Ovary (tissue), 9 donors: ENCODE measurements around the gene ZMYM2. TPM values are rescaled to one million over a fixed set of nuclear protein-coding genes. Genes with fewer than 3 reads are reported as not detected.

ENCODE experiments used
- DNase-seq, 5 donors: peaks; one replicate each; pipeline ENCODE4 v3.0.0-alpha.2; 2019 to 2020
- H3K27ac ChIP-seq, 2 donors: fragments of 200-600 bp; one replicate each; pipeline versions ENCODE4 v1.5.1 to v1.8.0; 2019 to 2022
- H3K27me3 ChIP-seq: fragments of 200-600 bp; one replicate; pipeline ENCODE4 v1.8.0; 2022
- H3K36me3 ChIP-seq: fragments of 200-600 bp; sonication (generic); one replicate; pipeline ENCODE4 v1.5.1; 2019
- H3K4me1 ChIP-seq: one replicate; pipeline ENCODE4 v1.8.1; 2013; ENCODE audit warnings: mild to moderate bottlenecking, moderate library complexity; ENCODE audit not compliant: insufficient read depth
- H3K4me3 ChIP-seq: fragments of 200-600 bp; sonication (generic); one replicate; pipeline ENCODE4 v1.5.1; 2017
- H3K9me3 ChIP-seq, 2 donors: fragments of 200-600 bp in 1 of 2; sonication (generic) in 1 of 2; one replicate each; pipeline versions ENCODE4 v1.5.1 to v1.8.1; 2013 to 2019; ENCODE audit warnings: mild to moderate bottlenecking in 1 of 2, moderate library complexity in 1 of 2
- EP300 ChIP-seq: sonication (generic); formaldehyde crosslinking; IDR thresholded peaks from one replicate; pipeline ENCODE4 v1.6.1; 2017; ENCODE audit warnings: antibody characterized with exemption
- POLR2A ChIP-seq: fragments of 450-650 bp; IDR thresholded peaks from one replicate; pipeline ENCODE4 v1.6.1; 2017; ENCODE audit warnings: antibody characterized with exemption, mild to moderate bottlenecking, moderate library complexity
- WGBS, 3 donors: extraction: QIAGEN DNeasy Blood & Tissue Kit in 1 of 3; methylation state at CpG; one replicate each; pipeline versions ENCODE4 v1.1.5 to v1.1.7; 2013 to 2017; 5-methylcytosine and 5-hydroxymethylcytosine counted together
- intact Hi-C, 4 donors: fragments of 100-400 bp; cut with DNase I; formaldehyde crosslinking; loops; one replicate each; pipeline versions ENCODE4 v1.11.0 to v1.15.1; 2022 to 2023
- polyA plus RNA-seq, 2 donors: library from polyadenylated mRNA; stranded (reverse); fragments of 200-250 nt in 1 of 2; fragments of 350-450 nt in 1 of 2; fragmentation: Illumina TruSeq in 1 of 2; extraction: RNeasy Lipid Tissue Mini Kit (QIAGEN cat#74804) in 1 of 2; gene quantifications; one replicate each; pipeline ENCODE4 v1.2.3, GENCODE V29; 2013 to 2014
- total RNA-seq, 7 donors: library from RNA; depleted of rRNA in 2 of 7; stranded (reverse); fragments of >200 nt in 2 of 7; fragmentation: NEBNext Ultra II Directional in 3 of 7; extraction: Animal tissue kit (Norgen Biotek cat#: 25700) in 3 of 7; gene quantifications; one replicate each; pipeline versions ENCODE4 v1.1.0 to v1.2.4, GENCODE V29; 2016 to 2023
- TF ChIP-seq, protein P1 (sequence below), 3 donors: fragments of 450-650 bp in 2 of 3; fragments of 200-600 bp in 1 of 3; IDR thresholded peaks; one replicate each; pipeline versions ENCODE4 v1.5.1 to v1.8.0; 2016 to 2022; ENCODE audit warnings: antibody characterized with exemption in 3 of 3, mild to moderate bottlenecking in 1 of 3
- donor health status: DM: no; HTN: no; CAD: no; lungs with moderate emphysema.
- donor health status: DM: no; HTN: no; CAD: no.
- donor health status: Bipolar disorder and iron deficiency.
- donor health status: DM: yes; HTN: yes; CAD: no.
- donor health status: DM: no; HTN: no; CAD: no.
- donor health status: DM: yes; HTN: yes; CAD: no.

Gene ZMYM2
- total and polyA plus RNA-seq, 9 donors, result 17.2 to 97.6 (median 69.6) TPM

DNA sequence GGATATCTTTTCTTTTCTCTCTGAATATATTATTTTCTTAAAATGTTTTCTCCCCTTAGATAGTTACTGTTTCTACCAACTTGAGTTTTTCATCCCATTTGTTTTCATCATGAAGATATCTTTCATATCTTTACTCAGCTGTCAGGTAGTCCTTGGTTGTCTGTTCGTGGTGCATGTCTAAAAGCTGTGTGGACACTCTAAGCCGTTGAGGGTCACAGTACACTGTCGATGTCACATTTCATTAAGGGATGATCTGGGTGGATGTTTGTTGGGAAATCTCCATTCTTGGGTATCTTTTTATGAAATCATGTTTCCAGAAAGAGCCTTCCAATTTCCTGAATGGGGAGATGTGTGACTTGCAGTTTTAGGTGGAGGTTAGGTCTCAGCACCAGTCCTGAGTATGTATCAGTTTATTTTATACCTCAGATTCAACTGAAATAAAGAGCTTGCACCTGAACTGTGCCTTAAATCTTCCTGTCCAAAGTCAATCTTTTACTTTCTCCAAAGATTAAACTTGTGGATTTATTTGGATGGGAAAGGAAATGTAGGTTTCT, 23.2 kb downstream of the ZMYM2 start:
- no peak overlapping the region for H3K27ac ChIP-seq
- H3K36me3 ChIP-seq, result no peaks in the 10 kb centered on the region
- no peaks in the 10 kb centered on the region for H3K27me3 ChIP-seq
- peaks cover 0 to 6% of the 10 kb centered on the region in 2 donors for H3K9me3 ChIP-seq
- intact Hi-C loops, result no loop called here
- H3K4me1 ChIP-seq, result peaks cover 2% of the 10 kb centered on the region
- DNase-seq, result no peak
- WGBS, 3 donors, result 81 to 88% (median 83%) methylated on average over 3 of the region's 3 CpGs
- no peak for TF ChIP-seq EP300
- TF ChIP-seq, protein P1, sequence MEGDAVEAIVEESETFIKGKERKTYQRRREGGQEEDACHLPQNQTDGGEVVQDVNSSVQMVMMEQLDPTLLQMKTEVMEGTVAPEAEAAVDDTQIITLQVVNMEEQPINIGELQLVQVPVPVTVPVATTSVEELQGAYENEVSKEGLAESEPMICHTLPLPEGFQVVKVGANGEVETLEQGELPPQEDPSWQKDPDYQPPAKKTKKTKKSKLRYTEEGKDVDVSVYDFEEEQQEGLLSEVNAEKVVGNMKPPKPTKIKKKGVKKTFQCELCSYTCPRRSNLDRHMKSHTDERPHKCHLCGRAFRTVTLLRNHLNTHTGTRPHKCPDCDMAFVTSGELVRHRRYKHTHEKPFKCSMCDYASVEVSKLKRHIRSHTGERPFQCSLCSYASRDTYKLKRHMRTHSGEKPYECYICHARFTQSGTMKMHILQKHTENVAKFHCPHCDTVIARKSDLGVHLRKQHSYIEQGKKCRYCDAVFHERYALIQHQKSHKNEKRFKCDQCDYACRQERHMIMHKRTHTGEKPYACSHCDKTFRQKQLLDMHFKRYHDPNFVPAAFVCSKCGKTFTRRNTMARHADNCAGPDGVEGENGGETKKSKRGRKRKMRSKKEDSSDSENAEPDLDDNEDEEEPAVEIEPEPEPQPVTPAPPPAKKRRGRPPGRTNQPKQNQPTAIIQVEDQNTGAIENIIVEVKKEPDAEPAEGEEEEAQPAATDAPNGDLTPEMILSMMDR (IDR thresholded peaks at IDR 0.05), result no peak
- TF ChIP-seq POLR2A, result no peak
- H3K4me3 ChIP-seq, result no peak overlapping the region

DNA sequence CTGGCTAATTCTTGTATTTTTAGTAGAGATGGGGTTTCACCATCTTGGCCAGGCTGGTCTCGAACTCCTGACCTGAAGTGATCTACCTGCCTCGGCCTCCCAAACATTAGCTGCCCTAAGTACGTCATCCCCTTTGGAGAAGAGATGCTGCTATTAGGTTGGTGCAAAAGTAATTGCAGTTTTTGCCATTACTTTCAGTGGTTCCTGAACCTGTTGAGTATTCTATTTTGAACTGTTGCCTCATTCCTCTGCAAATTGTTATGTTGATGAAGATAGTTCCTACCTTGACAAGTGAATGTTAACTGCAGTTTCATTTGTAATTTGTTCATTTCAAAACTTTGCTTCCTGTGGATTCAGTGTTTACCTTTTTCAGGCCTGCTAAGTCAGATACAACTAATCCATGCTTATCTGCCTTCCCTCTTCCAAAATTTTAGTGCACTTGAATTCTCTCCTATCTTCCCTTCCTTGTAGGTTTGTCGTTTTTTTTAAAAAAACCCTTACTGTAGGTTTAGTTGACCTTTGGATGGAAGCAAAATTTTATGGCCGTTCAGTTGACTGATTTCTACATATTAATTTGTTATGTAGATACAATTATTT, 24.0 kb downstream of the ZMYM2 start:
- H3K4me3 ChIP-seq, result no peak overlapping the region
- peaks cover 2% of the 10 kb centered on the region for H3K4me1 ChIP-seq
- intact Hi-C loops, result no loop called here
- no peak for TF ChIP-seq POLR2A
- H3K9me3 ChIP-seq, result peaks cover 0 to 6% of the 10 kb centered on the region in 2 donors
- H3K27ac ChIP-seq, result no peak overlapping the region
- WGBS, 3 donors, result 82 to 85% (median 83%) methylated on average over 5 of the region's 5 CpGs
- no peaks in the 10 kb centered on the region for H3K36me3 ChIP-seq
- DNase-seq, result no peak
- H3K27me3 ChIP-seq, result no peaks in the 10 kb centered on the region

DNA sequence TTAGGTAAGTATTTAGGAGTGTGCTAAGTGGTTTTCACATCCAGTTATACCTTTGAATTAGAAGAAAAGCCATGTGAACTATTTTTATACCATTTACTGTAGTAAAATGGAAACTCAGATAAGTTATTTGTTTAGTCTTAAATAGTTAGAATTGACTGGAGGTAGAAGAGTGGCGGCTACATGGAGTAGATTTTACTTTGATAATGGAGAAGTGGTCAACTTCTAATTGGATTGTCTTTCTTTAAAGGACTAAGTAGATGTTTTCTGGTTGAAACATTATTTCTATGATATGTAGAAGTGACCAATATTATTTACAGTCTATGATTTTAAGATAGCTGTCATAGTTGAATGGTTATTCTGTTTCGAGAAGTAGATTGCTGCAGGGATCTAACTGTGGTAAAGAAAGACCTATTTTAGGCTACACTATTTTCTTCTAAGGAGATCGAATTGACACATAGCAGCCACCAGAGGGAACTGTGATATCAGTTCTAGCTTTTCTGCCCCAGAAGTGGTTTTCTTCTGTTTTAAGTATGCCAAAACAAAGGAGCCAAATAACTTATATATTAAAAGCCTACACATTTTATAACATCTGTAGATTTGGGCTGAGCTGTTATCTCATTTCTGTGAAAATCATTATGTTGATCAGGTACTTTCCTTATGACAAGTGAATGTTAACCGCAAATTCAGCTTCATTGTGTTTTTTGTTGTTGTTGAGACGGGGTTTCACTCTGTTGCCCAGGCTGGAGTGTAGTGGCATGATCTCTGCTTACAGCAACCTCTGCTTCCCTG, 26.1 kb downstream of the ZMYM2 start:
- no peak for DNase-seq
- intact Hi-C loops, result no loop called here

DNA sequence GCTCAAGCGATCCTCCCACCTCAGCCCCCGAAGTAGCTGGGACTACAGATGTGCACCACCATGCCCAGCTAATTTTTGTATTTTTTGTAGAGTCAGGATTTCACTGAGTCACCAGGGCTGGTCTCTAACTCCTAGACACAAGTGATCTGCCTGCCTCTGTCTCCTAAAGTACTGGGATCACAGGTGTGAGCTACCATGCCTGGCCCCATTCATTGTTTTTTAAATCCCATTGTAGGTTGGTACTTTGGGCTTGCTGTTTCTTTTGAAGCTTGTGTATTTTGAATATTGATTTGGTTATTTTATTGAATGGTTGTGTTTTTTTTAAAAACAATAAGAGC, 26.7 kb downstream of the ZMYM2 start:
- Histone ChIP-seq H3K36me3 (no peaks in the 10 kb centered on the region), H3K9me3 (no peaks in the 10 kb centered on the region), H3K4me3 (no peak overlapping the region), H3K27me3 (no peaks in the 10 kb centered on the region), H3K4me1 (peaks cover 5% of the 10 kb centered on the region), H3K27ac (no peak overlapping the region)
- DNase-seq, result no peak
- no peak for TF ChIP-seq EP300
- TF ChIP-seq, protein P1 (IDR thresholded peaks at IDR 0.05), result no peak
- no peak for TF ChIP-seq POLR2A
- intact Hi-C loops, result no loop called here
- 45 to 71% (median 48%) methylated on average over 2 of the region's 2 CpGs for WGBS, 3 donors

More for the DNA sequence above, 26.1 kb downstream of the ZMYM2 start:
- no peak for TF ChIP-seq POLR2A
- TF ChIP-seq, protein P1 (IDR thresholded peaks at IDR 0.05), result peak in 1 of 3 donors; percentile 13
- Histone ChIP-seq H3K9me3 (no peaks in the 10 kb centered on the region), H3K27me3 (no peaks in the 10 kb centered on the region), H3K4me3 (no peak overlapping the region), H3K4me1 (peaks cover 5% of the 10 kb centered on the region), H3K36me3 (no peaks in the 10 kb centered on the region), H3K27ac (no peak overlapping the region)
- WGBS, 3 donors, result 77 to 79% (median 78%) methylated on average over 5 of the region's 5 CpGs

DNA sequence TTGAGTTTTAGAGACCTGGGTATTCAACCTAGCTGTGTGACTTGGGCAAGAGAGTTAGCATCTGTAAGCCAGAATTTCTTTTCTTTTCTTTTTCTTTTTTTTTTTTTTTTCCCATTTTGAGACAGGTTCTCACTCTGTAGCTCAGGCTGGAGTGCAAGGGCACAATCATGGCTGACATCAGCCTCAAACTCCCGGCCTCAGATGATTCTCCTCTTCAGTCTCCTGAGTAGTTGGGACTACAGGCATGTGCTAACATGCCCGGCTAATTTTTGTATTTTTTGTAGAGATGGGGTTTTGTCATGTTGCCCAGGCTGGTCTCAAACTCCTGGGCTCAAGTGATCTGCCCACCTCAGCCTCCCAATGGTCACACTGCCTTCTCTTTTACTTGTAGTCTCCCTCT, 33.0 kb downstream of the ZMYM2 start:
- H3K9me3 ChIP-seq, result no peaks in the 10 kb centered on the region
- 91 to 98% (median 95%) methylated on average over 2 of the region's 2 CpGs for WGBS, 3 donors
- no peak overlapping the region for H3K4me3 ChIP-seq
- no peaks in the 10 kb centered on the region for H3K36me3 ChIP-seq
- no peaks in the 10 kb centered on the region for H3K27me3 ChIP-seq
- TF ChIP-seq EP300 (no peak), POLR2A (no peak)
- TF ChIP-seq, protein P1 (IDR thresholded peaks at IDR 0.05), result no peak
- intact Hi-C loops, result no loop called here
- H3K27ac ChIP-seq, result no peak overlapping the region
- no peak for DNase-seq
- peaks cover 3% of the 10 kb centered on the region for H3K4me1 ChIP-seq
